H1 (cell line): ENCODE data around the gene ABHD12B. TPM values are rescaled to one million over a fixed set of nuclear protein-coding genes. Genes with fewer than 3 reads are reported as not detected.

Experiments used
- CTCF ChIA-PET: fragments of 300-600 bp; sonication (Branson Sonifier 250); formaldehyde crosslinking; loops from one replicate; lab custom pipeline; 2021; ENCODE audit not compliant: partially characterized antibody; lab: Charles Lee
- POLR2A ChIA-PET: fragments of 300-600 bp; sonication (Branson Sonifier 250); formaldehyde crosslinking; loops from one replicate; lab custom pipeline; 2021; ENCODE audit warnings: inconsistent platforms; ENCODE audit not compliant: partially characterized antibody; lab: Charles Lee
- DNase-seq, 2 experiments: peaks; one replicate each; pipeline versions ENCODE4 v3.0.0 to v3.0.0-alpha.2; 2010 to 2022; ENCODE audit warnings: low spot score in 2 of 2, low read depth in 1 of 2, mixed read lengths in 1 of 2
- FAIRE-seq: peaks from 2 replicates; lab custom pipeline; 2011; peaks lifted over from hg19 to GRCh38; lab: Jason Lieb, UNC
- H2AFZ ChIP-seq: 2 replicates; pipeline ENCODE4 v1.8.1; 2012; ENCODE audit warnings: low read length, inconsistent platforms
- H2AK5ac ChIP-seq: 2 replicates; pipeline ENCODE4 v1.6.1; 2013; ENCODE audit warnings: low read depth, low read length
- H2BK120ac ChIP-seq: replicated peaks from 2 replicates; pipeline ENCODE3; 2013; ENCODE audit warnings: low read depth, low read length, inconsistent platforms
- H2BK12ac ChIP-seq: 2 replicates; pipeline ENCODE4 v1.6.1; 2013; ENCODE audit warnings: low read depth, low read length
- H2BK15ac ChIP-seq: 2 replicates; pipeline ENCODE4 v1.6.1; 2013; ENCODE audit warnings: low read length
- H2BK20ac ChIP-seq: 2 replicates; pipeline ENCODE4 v1.6.1; 2013; ENCODE audit warnings: low read length
- H2BK5ac ChIP-seq: 2 replicates; pipeline ENCODE4 v1.6.1; 2013; ENCODE audit warnings: low read depth, low read length
- H3K14ac ChIP-seq: 2 replicates; pipeline ENCODE4 v1.6.1; 2013; ENCODE audit warnings: inconsistent platforms; ENCODE audit not compliant: insufficient read length
- H3K18ac ChIP-seq: 2 replicates; pipeline ENCODE4 v1.6.1; 2013; ENCODE audit warnings: low read length; ENCODE audit errors: extremely low read depth
- H3K23ac ChIP-seq: 2 replicates; pipeline ENCODE4 v1.6.1; 2013; ENCODE audit warnings: inconsistent platforms; ENCODE audit not compliant: insufficient read length
- H3K23me2 ChIP-seq: 2 replicates; pipeline ENCODE4 v1.6.1; 2013; ENCODE audit warnings: low read depth, low read length
- H3K27ac ChIP-seq: 2 replicates; pipeline ENCODE4 v1.6.1; 2011; ENCODE audit warnings: low read depth, low read length, inconsistent platforms
- H3K27me3 ChIP-seq, 4 experiments: replicated peaks in 1 of 4; 1 replicate in 1 of 4; 2 replicates in 3 of 4; pipeline versions ENCODE4 v1.6.1 to v1.8.1; 2011 to 2013; ENCODE audit warnings: low read length in 3 of 4, mild to moderate bottlenecking in 3 of 4, inconsistent platforms in 2 of 4, mixed read lengths in 2 of 4, moderate library complexity in 1 of 4; ENCODE audit not compliant: control insufficient read depth in 3 of 4, insufficient read depth in 3 of 4; ENCODE audit errors: extremely low read depth in 1 of 4
- H3K36me3 ChIP-seq, 4 experiments: 2 replicates each; pipeline versions ENCODE4 v1.6.1 to v1.8.1; 2011 to 2013; ENCODE audit warnings: mild to moderate bottlenecking in 4 of 4, low read length in 3 of 4, moderate library complexity in 2 of 4, control low read depth in 1 of 4, inconsistent platforms in 1 of 4; ENCODE audit not compliant: insufficient read depth in 4 of 4, control insufficient read depth in 2 of 4
- H3K4ac ChIP-seq: replicated peaks from 2 replicates; pipeline ENCODE3; 2013; ENCODE audit warnings: low read length, low read depth, mixed read lengths, inconsistent platforms; ENCODE audit not compliant: insufficient read length
- H3K4me1 ChIP-seq, 4 experiments: replicated peaks in 1 of 4; 1 replicate in 1 of 4; 2 replicates in 3 of 4; pipeline versions ENCODE4 v1.6.1 to v1.8.1; 2011 to 2013; ENCODE audit warnings: low read length in 3 of 4, inconsistent platforms in 2 of 4, mixed read lengths in 1 of 4; ENCODE audit not compliant: insufficient read depth in 4 of 4, control insufficient read depth in 3 of 4
- H3K4me2 ChIP-seq, 2 experiments: 2 replicates each; pipeline versions ENCODE4 v1.6.1 to v1.8.1; 2011 to 2013; ENCODE audit warnings: low read depth in 2 of 2, low read length in 2 of 2, control low read depth in 1 of 2, inconsistent platforms in 1 of 2, mild to moderate bottlenecking in 1 of 2; ENCODE audit not compliant: insufficient read depth in 1 of 2
- H3K4me3 ChIP-seq, 4 experiments: fragments of 200-600, 300-600 bp in 1 of 4; sonication (generic), shearing (Covaris generic), sonication (Bioruptor Twin) in 1 of 4; 2 replicates each; pipeline versions ENCODE4 v1.5.1 to v1.8.1; 2011 to 2016; ENCODE audit warnings: low read length in 4 of 4, low read depth in 3 of 4, control low read depth in 2 of 4, inconsistent platforms in 2 of 4, mild to moderate bottlenecking in 2 of 4, mixed read lengths in 1 of 4, moderate library complexity in 1 of 4; ENCODE audit not compliant: insufficient read depth in 2 of 4; ENCODE audit errors: extremely low read depth in 1 of 4
- H3K56ac ChIP-seq: replicated peaks from 2 replicates; pipeline ENCODE3; 2013; ENCODE audit warnings: low read depth, mild to moderate bottlenecking, mixed read lengths, low read length, inconsistent platforms; ENCODE audit not compliant: insufficient read length
- H3K79me1 ChIP-seq: 2 replicates; pipeline ENCODE4 v1.6.1; 2013; ENCODE audit warnings: low read depth, low read length, control low read depth
- H3K79me2 ChIP-seq, 2 experiments: 2 replicates each; pipeline versions ENCODE4 v1.6.1 to v1.8.1; 2012 to 2013; ENCODE audit warnings: low read length in 2 of 2, mild to moderate bottlenecking in 2 of 2, inconsistent platforms in 1 of 2; ENCODE audit not compliant: insufficient read depth in 2 of 2, control insufficient read depth in 1 of 2
- H3K9ac ChIP-seq, 4 experiments: replicated peaks in 1 of 4; 1 replicate in 1 of 4; 2 replicates in 3 of 4; pipeline versions ENCODE4 v1.6.1 to v1.8.1; 2011 to 2013; ENCODE audit warnings: low read depth in 3 of 4, low read length in 3 of 4, control low read depth in 2 of 4, mild to moderate bottlenecking in 2 of 4, moderate library complexity in 2 of 4, inconsistent platforms in 1 of 4; ENCODE audit errors: extremely low read depth in 1 of 4
- H3K9me3 ChIP-seq, 2 experiments: 2 replicates each; pipeline versions ENCODE4 v1.6.1 to v1.8.1; 2012 to 2013; ENCODE audit warnings: mild to moderate bottlenecking in 2 of 2, moderate library complexity in 2 of 2, control low read depth in 1 of 2, inconsistent platforms in 1 of 2, low read depth in 1 of 2, low read length in 1 of 2, mixed read lengths in 1 of 2; ENCODE audit not compliant: insufficient read depth in 2 of 2
- H4K20me1 ChIP-seq, 2 experiments: replicated peaks in 1 of 2; 2 replicates each; pipeline versions ENCODE3 to v1.8.1; 2011 to 2013; ENCODE audit warnings: inconsistent platforms in 2 of 2, low read length in 2 of 2, mild to moderate bottlenecking in 1 of 2; ENCODE audit not compliant: insufficient read depth in 2 of 2, control insufficient read depth in 1 of 2
- H4K5ac ChIP-seq: 2 replicates; pipeline ENCODE4 v1.6.1; 2013; ENCODE audit warnings: low read length, low read depth, mixed read lengths, inconsistent platforms; ENCODE audit not compliant: insufficient read length
- H4K8ac ChIP-seq: 2 replicates; pipeline ENCODE4 v1.8.0; 2013; ENCODE audit warnings: mild to moderate bottlenecking, moderate library complexity, low read length, inconsistent platforms; ENCODE audit not compliant: insufficient read depth; ENCODE audit errors: extremely low read depth
- H4K91ac ChIP-seq: replicated peaks from 2 replicates; pipeline ENCODE3; 2013; ENCODE audit warnings: low read length, mixed read lengths, inconsistent platforms; ENCODE audit not compliant: insufficient read length
- E2F6 ChIP-seq: IDR thresholded peaks from 2 replicates; pipeline ENCODE4 v1.6.1; 2012; ENCODE audit warnings: inconsistent platforms
- SIN3A ChIP-seq, 2 experiments: IDR thresholded peaks in 1 of 2; conservative IDR thresholded peaks in 1 of 2; 2 replicates each; pipeline ENCODE4 v1.6.1; 2011 to 2012; ENCODE audit warnings: low read length in 2 of 2, improper control_type of control experiment in 1 of 2, low read depth in 1 of 2, mild to moderate bottlenecking in 1 of 2
- SIX5 ChIP-seq: IDR thresholded peaks from 2 replicates; pipeline ENCODE4 v1.6.1; 2011; ENCODE audit warnings: mild to moderate bottlenecking, low read depth, low read length
- WGBS, 2 experiments: shearing (Covaris generic) in 1 of 2; methylation state at CpG; one replicate each; pipeline versions ENCODE4 v1.1.6 to v1.1.7; 2013 to 2015; ENCODE audit warnings: low lambda C conversion rate in 2 of 2, mixed read lengths in 2 of 2, inconsistent platforms in 1 of 2, low coverage in 1 of 2, missing lambda C conversion rate in 1 of 2; ENCODE audit not compliant: insufficient replicate concordance in 2 of 2, insufficient coverage in 1 of 2, insufficient read length in 1 of 2; ENCODE audit errors: extremely low coverage in 1 of 2, missing lambda C conversion rate in 1 of 2; 5-methylcytosine and 5-hydroxymethylcytosine counted together
- polyA plus RNA-seq, 7 experiments: library from polyadenylated mRNA; depleted of rRNA in 3 of 7; stranded (reverse) in 5 of 7; unstranded in 2 of 7; fragments of >200 nt in 5 of 7; fragments of 200-250 nt in 2 of 7; gene quantifications; 1 replicate in 5 of 7; 2 replicates in 1 of 7; 4 replicates in 1 of 7; pipeline versions ENCODE4 v1.2.1 to v1.2.3, GENCODE V29; 2011 to 2013; ENCODE audit warnings: missing spikeins in 2 of 7, mixed read lengths in 2 of 7
- total RNA-seq: library from RNA; stranded (reverse); fragmentation: NEBNext Ultra II Directional; extraction: Animal tissue kit (Norgen Biotek cat#: 25700); gene quantifications from 2 replicates; pipeline ENCODE4 v1.2.1, GENCODE V29; 2021

ABHD12B gene
- total and polyA plus RNA-seq, 2 of the 8 experiments (the other 6 are each of a cell fraction or from before 2014, with no cell fraction given), result 4.0 to 102 TPM

- Histone ChIP-seq H3K23ac (no peak overlapping the region), H3K14ac (no peak overlapping the region), H2BK12ac (no peak overlapping the region), H2BK20ac (no peak overlapping the region), H4K8ac (no peak overlapping the region), H3K36me3 (peaks cover 0 to 10% (median 4%) of the 10 kb centered on the region in 4 experiments; a peak in 3 of 8 replicates), H3K23me2 (no peaks in the 10 kb centered on the region), H3K4me2 (no peak overlapping the region), H2AFZ (no peak overlapping the region), H2AK5ac (no peak overlapping the region), H4K5ac (no peak overlapping the region), H2BK5ac (no peak overlapping the region), H4K91ac (no peak overlapping the region), H3K18ac (no peak overlapping the region), H2BK120ac (no peak overlapping the region), H3K79me2 (no peaks in the 10 kb centered on the region), H3K4me1 (no peaks in the 10 kb centered on the region), H3K79me1 (peaks cover under 1% of the 10 kb centered on the region; the same call in 1 of the 2 replicates), H3K27me3 (no peaks in the 10 kb centered on the region), H3K56ac (no peak overlapping the region), H3K9me3 (no peaks in the 10 kb centered on the region), H2BK15ac (no peak overlapping the region), H4K20me1 (no peaks in the 10 kb centered on the region), H3K4me3 (no peak overlapping the region), H3K4ac (no peak overlapping the region), H3K9ac (no peak overlapping the region), H3K27ac (no peak overlapping the region)
- FAIRE-seq, result no peak
- DNase-seq, result no peak
- WGBS, 2 experiments, result 100% methylated on average over 2 of the region's 2 CpGs; no CpG with 5 or more reads in 1 of the 2 experiments
- ChIA-PET CTCF (interaction anchor here (0.6 to 2.2 kb wide), 4 partner anchors 18 to 104 kb away, joined by 4 to 6 read pairs (median 4); no protein-coding TSS in a partner anchor), POLR2A (interaction anchor here (1.2 kb wide), 1 partner anchor 32 kb away, joined by 3 read pairs; no protein-coding TSS in a partner anchor)
- TF ChIP-seq SIN3A (conservative IDR thresholded peaks at IDR 0.05 in 1 of 2, IDR thresholded peaks at IDR 0.05 in 1 of 2; ENCODE audit: low read depth in 1 of 2, low read length in 2 of 2), result no peak
- no peak for TF ChIP-seq E2F6
- TF ChIP-seq SIX5, result no peak
Observed at GRCh38 chr14:50936882-50937281, 65.0 kb downstream of the ABHD12B start.
